GM18519 (cell line): ENCODE data around the gene POLR1B.
"Not testable (repeated sequence)": the region's sequence is repeated elsewhere in the genome, so short reads cannot be mapped to it uniquely, and the experiment has no call there.

Experiments
- ATAC-seq: cut with Tn5 transposase; IDR thresholded peaks from one replicate; pipeline ENCODE4 v1.9.1; 2021; ENCODE audit warnings: mild to moderate bottlenecking, moderate library complexity; ENCODE audit not compliant: unreplicated experiment, low FRiP score

Gene POLR1B

GRCh38 chr2:112593736-112594135 lies 51.5 kb downstream of the POLR1B start:
- ATAC-seq = no peak

GRCh38 chr2:112597537-112598322 lies 55.5 kb downstream of the POLR1B start:
- ATAC-seq = no peak

- no peak for ATAC-seq
Measured at GRCh38 chr2:112600634-112601033, 58.4 kb downstream of the POLR1B start.

- ATAC-seq = no peak
Measured at GRCh38 chr2:112601754-112602153, 59.5 kb downstream of the POLR1B start.

- no peak for ATAC-seq
Measured at GRCh38 chr2:112602917-112603316, 60.7 kb downstream of the POLR1B start.

- ATAC-seq = no peak
Measured at GRCh38 chr2:112603731-112604130, 61.5 kb downstream of the POLR1B start.

- no peak for ATAC-seq
Measured at GRCh38 chr2:112604952-112605351, 62.7 kb downstream of the POLR1B start.

GRCh38 chr2:112605926-112606325 lies 63.7 kb downstream of the POLR1B start:
- ATAC-seq = no peak

GRCh38 chr2:112606547-112606946 lies 64.3 kb downstream of the POLR1B start:
- ATAC-seq = no peak

- ATAC-seq = no peak
Measured at GRCh38 chr2:112607680-112608438, 65.6 kb downstream of the POLR1B start.

GRCh38 chr2:112609320-112609719 lies 67.1 kb downstream of the POLR1B start:
- ATAC-seq = not testable (repeated sequence)

- ATAC-seq = not testable (repeated sequence)
Measured at GRCh38 chr2:112612283-112612682, 70.0 kb downstream of the POLR1B start.

GRCh38 chr2:112614201-112614840 lies 72.1 kb downstream of the POLR1B start:
- ATAC-seq = no peak

- ATAC-seq = no peak
Measured at GRCh38 chr2:112615051-112615450, 72.8 kb downstream of the POLR1B start.

- ATAC-seq = not testable (repeated sequence)
Measured at GRCh38 chr2:112615798-112616197, 73.5 kb downstream of the POLR1B start.

- no peak for ATAC-seq
Measured at GRCh38 chr2:112618383-112618782, 76.1 kb downstream of the POLR1B start.

GRCh38 chr2:112621790-112622527 lies 79.7 kb downstream of the POLR1B start:
- no peak for ATAC-seq

GRCh38 chr2:112622528-112622849 lies 80.2 kb downstream of the POLR1B start:
- ATAC-seq = no peak

- ATAC-seq = no peak
Measured at GRCh38 chr2:112623913-112624777, 81.9 kb downstream of the POLR1B start.
